ENCODE results near the gene NR6A1.
A peak's percentile ranks its signal among the peaks of the same experiment; 100 is the strongest.

Gene NR6A1

DNA sequence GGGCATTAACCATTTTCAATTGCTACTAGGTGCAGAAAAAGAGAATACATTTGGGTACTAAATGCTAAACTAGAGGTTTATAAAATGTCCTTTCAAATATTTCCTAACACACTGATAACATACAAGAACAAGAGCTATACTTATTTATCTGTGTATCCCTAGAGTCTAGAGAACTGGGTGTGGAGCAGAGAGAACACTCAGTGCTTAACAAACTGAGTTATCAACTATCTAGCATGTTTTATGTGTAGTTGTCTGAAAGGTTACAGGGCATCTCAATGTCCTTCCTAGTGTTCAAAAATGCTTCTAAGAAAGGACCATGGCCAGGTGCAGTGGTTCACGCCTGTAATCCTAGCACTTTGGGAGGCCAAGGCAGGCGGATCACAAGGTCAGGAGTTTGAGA is 40.3 kb downstream of the NR6A1 start:
- H3K27me3 ChIP-seq (ENCODE audit: control insufficient read depth, insufficient read depth, low read length), result no peaks in the 10 kb centered on the region
- H3K4me1 ChIP-seq (ENCODE audit: control insufficient read depth, insufficient read depth, low read length), result peaks cover 11% of the 10 kb centered on the region
- H3K4me3 ChIP-seq (ENCODE audit: low read length), result no peak overlapping the region
- no peak overlapping the region for H3K4me2 ChIP-seq (ENCODE audit: low read length)
- H3K9ac ChIP-seq (ENCODE audit: low read depth, low read length), result no peak overlapping the region
- H3K36me3 ChIP-seq (ENCODE audit: insufficient read depth, low read length), result no peaks in the 10 kb centered on the region
- no peaks in the 10 kb centered on the region for H3K9me3 ChIP-seq (replicated peaks; ENCODE audit: low read length)

DNA sequence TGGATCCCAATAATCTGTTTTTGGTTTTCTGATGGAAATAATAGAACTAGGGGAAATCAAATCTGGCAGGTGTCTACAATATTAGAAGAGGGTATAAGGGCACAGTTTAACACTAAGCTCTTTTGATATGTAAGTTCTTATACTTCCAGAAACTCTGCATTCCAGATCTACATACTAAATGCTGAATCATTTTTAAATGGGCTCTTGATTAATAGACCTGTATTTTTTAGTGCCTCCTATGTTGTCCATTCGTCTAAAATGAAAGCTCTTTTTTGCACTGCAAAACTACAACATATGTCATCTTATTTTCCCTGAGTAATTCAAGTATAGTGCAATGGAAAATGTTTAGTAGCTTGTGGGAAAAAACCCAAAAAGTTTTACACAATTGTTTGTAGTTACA is 44.2 kb downstream of the NR6A1 start:
- peaks cover 13% of the 10 kb centered on the region for H3K4me1 ChIP-seq (ENCODE audit: control insufficient read depth, insufficient read depth, low read length)
- no peak overlapping the region for H3K4me2 ChIP-seq (ENCODE audit: low read length)
- H3K4me3 ChIP-seq (ENCODE audit: low read length), result no peak overlapping the region
- no peaks in the 10 kb centered on the region for H3K27me3 ChIP-seq (ENCODE audit: control insufficient read depth, insufficient read depth, low read length)
- H3K9me3 ChIP-seq (replicated peaks; ENCODE audit: low read length), result no peaks in the 10 kb centered on the region
- no peak overlapping the region for H3K9ac ChIP-seq (ENCODE audit: low read depth, low read length)
- no peaks in the 10 kb centered on the region for H3K36me3 ChIP-seq (ENCODE audit: insufficient read depth, low read length)

DNA sequence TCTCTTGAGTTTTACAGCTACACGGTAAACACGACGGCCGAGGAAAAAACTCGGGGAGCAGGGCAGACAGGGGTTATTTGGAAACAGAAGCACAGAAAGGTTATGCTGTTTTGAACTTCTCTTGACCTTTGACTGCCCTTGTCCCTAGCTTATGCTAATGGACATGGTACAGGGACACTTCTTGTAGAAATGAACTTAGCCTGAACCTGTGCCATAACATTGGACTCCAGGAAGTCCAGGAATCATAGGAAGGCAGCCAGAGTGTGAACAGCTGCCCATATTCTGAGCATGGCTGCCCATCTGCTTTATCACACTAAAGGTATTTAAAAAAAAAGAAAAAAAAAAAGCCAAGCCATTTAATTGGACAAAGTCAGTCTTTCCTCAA is 46.1 kb downstream of the NR6A1 start:
- Histone ChIP-seq H3K9ac (ENCODE audit: low read depth, low read length) (no peak overlapping the region), H3K4me3 (ENCODE audit: low read length) (no peak overlapping the region), H3K4me2 (ENCODE audit: low read length) (peak overlapping the region; percentile 1), H3K27me3 (ENCODE audit: control insufficient read depth, insufficient read depth, low read length) (no peaks in the 10 kb centered on the region), H3K9me3 (replicated peaks; ENCODE audit: low read length) (no peaks in the 10 kb centered on the region), H3K4me1 (ENCODE audit: control insufficient read depth, insufficient read depth, low read length) (peaks cover 13% of the 10 kb centered on the region), H3K36me3 (ENCODE audit: insufficient read depth, low read length) (no peaks in the 10 kb centered on the region)

DNA sequence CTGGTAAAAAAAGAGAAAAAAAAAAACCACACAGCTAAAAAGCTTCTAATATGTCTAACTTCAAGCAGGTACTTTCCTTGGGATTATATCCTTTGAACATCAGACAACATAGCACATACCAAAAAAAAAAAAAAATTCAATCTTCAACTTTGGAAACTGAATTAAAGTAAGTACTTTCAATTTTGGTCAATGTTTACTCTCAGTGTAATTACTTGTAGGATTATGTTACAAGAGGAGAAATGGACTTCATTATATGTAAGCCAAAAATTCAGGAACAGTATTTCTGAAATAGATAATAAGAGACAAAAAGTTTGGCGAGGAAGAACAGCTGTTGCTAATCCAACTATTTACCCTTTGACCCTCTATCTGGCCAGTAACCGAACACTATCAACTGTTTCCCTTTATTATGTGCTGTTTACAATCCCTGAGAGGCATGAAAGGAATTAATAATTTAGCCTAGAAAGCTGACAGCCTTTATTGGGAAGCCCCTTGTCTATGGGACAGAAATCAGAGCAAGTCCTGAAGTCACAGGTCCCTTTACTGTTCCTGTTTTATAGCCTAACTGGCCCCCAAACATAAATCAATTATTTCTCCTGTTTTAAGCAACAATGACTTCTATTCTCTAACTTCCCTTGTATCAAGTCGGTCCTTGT is 46.6 kb downstream of the NR6A1 start:
- peak overlapping the region; percentile 1 for H3K4me2 ChIP-seq (ENCODE audit: low read length)
- H3K4me3 ChIP-seq (ENCODE audit: low read length), result no peak overlapping the region
- H3K9ac ChIP-seq (ENCODE audit: low read depth, low read length), result no peak overlapping the region
- no peaks in the 10 kb centered on the region for H3K9me3 ChIP-seq (replicated peaks; ENCODE audit: low read length)
- H3K4me1 ChIP-seq (ENCODE audit: control insufficient read depth, insufficient read depth, low read length), result peaks cover 13% of the 10 kb centered on the region
- no peaks in the 10 kb centered on the region for H3K36me3 ChIP-seq (ENCODE audit: insufficient read depth, low read length)
- H3K27me3 ChIP-seq (ENCODE audit: control insufficient read depth, insufficient read depth, low read length), result no peaks in the 10 kb centered on the region

DNA sequence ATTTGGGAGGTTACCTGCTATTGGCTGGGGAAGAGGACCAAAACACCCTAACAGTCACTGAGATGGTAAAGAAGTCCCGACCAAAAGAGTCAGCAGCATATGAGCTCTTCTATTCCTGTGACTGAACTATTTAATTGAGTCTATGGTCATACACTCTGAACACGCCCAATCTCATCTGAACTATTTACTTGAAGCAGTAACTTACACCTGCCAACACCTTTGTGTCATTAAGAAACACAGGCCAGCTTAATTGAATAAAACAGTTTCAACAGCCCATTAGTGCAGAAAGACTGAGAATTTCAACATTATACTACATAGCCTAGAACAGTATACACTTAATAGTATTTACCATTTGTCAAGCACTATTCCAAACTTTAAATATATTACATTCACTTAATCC is 47.8 kb downstream of the NR6A1 start:
- peaks cover 13% of the 10 kb centered on the region for H3K4me1 ChIP-seq (ENCODE audit: control insufficient read depth, insufficient read depth, low read length)
- H3K9me3 ChIP-seq (replicated peaks; ENCODE audit: low read length), result no peaks in the 10 kb centered on the region
- no peaks in the 10 kb centered on the region for H3K36me3 ChIP-seq (ENCODE audit: insufficient read depth, low read length)
- no peak overlapping the region for H3K4me3 ChIP-seq (ENCODE audit: low read length)
- no peaks in the 10 kb centered on the region for H3K27me3 ChIP-seq (ENCODE audit: control insufficient read depth, insufficient read depth, low read length)
- H3K9ac ChIP-seq (ENCODE audit: low read depth, low read length), result no peak overlapping the region
- no peak overlapping the region for H3K4me2 ChIP-seq (ENCODE audit: low read length)

DNA sequence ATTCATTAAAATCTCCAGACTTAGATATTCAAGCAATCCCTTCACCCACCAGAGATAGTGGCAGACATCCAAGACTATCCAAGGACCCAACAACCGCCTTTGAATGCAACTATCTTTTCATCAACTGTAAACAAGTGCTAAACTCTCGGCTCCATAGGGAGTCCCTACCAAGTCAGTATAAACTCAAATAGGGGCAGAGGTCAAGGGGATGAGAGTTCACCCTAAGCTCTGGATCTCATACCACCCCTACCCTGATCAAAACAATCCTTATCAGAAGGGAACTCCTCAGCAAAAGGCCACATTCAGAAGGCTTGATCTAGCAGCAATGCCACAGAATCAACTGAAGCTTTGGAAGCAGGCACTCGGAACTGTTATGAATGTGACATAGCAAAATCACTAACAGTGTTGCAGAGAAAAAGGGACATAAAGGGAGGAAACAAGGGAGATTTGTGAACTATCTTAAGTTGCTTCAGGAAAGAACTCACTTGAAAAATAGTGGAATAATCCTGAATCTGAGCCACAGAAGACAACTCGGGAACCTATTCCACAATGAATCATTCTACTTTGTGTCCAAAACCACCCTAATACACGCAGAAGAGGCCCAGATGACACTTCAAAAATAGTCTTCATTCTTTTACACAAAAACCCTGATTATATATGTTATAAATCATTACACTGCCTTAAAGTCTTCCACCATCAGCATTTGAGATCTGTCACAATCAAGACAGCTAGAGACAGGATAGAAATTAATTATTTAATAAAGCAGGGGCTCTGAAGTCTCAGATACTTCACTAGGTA is 49.8 kb downstream of the NR6A1 start:
- Histone ChIP-seq H3K27me3 (ENCODE audit: control insufficient read depth, insufficient read depth, low read length) (no peaks in the 10 kb centered on the region), H3K4me1 (ENCODE audit: control insufficient read depth, insufficient read depth, low read length) (peaks cover 17% of the 10 kb centered on the region), H3K36me3 (ENCODE audit: insufficient read depth, low read length) (no peaks in the 10 kb centered on the region), H3K4me2 (ENCODE audit: low read length) (no peak overlapping the region), H3K9ac (ENCODE audit: low read depth, low read length) (no peak overlapping the region), H3K9me3 (replicated peaks; ENCODE audit: low read length) (no peaks in the 10 kb centered on the region), H3K4me3 (ENCODE audit: low read length) (no peak overlapping the region)

DNA sequence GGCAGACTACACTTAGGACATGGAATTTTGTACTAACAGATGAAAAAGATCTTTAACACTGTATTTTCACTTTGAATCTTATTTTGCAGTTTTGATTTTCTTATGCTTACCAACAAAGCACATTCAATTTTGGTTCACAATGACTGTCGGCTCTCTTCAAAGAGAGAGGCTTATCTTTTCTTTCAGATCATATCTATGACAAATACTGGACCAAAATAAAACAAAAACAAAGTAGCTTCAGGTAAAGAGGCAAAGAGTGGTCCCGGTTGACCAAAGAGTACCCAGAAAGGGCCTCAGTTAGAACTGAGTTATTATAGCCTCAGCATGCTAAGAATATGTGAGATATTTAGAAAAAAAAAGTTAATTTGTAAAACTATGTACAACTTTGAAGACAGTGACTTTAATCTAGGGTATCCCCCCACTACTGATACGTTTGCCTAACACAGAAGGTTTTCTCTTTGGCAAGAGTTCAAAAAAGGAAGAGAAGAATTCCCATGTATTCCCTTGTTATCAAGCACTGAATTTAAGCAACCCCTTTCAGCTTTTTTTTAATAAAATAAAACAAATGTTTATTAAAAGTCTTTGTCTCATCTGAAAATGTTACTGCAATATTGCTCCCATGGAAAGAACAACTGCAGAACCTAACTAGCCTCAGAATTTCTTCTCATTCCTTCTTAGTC is 50.5 kb downstream of the NR6A1 start:
- Histone ChIP-seq H3K4me3 (ENCODE audit: low read length) (no peak overlapping the region), H3K9me3 (replicated peaks; ENCODE audit: low read length) (no peaks in the 10 kb centered on the region), H3K27me3 (ENCODE audit: control insufficient read depth, insufficient read depth, low read length) (no peaks in the 10 kb centered on the region), H3K36me3 (ENCODE audit: insufficient read depth, low read length) (no peaks in the 10 kb centered on the region), H3K4me2 (ENCODE audit: low read length) (no peak overlapping the region), H3K9ac (ENCODE audit: low read depth, low read length) (no peak overlapping the region), H3K4me1 (ENCODE audit: control insufficient read depth, insufficient read depth, low read length) (peaks cover 17% of the 10 kb centered on the region)

DNA sequence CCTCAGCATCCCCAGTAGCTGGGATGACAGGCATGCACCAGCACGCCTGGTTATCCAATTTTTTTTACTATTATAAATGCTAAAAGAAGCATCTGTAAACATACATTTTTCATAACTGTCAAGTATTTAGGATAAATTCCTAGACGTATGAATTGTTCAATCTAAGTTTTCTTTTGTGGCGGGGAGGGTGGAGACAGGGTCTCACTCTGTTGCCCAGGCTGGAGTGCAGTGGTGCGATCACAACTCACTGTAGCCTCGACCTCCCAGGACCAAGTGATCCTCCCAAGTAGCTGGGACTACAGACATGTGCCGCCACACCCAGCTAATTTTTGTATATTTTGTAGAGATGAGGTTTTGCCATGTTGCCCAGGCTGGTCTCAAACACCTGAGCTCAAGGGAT is 52.2 kb downstream of the NR6A1 start:
- no peaks in the 10 kb centered on the region for H3K27me3 ChIP-seq (ENCODE audit: control insufficient read depth, insufficient read depth, low read length)

DNA sequence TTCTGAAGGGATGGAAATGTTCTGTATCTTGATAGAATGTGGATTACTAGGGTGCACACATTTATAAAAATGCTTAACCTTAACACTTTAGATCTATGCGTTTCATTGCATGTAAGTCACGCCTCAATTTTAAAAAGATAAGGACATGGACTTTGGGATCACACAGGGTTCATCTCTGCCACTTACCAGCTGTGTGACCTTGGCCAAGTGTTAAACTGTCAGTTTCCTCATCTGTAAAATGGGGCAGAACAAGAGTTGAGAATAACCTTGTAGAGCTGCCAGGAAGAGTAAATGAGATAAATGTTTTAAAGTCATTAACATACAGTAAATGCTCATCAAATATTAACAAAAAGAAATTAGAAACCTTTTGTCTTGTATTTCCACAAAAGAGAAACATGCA is 53.5 kb downstream of the NR6A1 start:
- H3K9ac ChIP-seq (ENCODE audit: low read depth, low read length), result no peak overlapping the region
- H3K9me3 ChIP-seq (replicated peaks; ENCODE audit: low read length), result no peaks in the 10 kb centered on the region
- H3K27me3 ChIP-seq (ENCODE audit: control insufficient read depth, insufficient read depth, low read length), result no peaks in the 10 kb centered on the region
- peaks cover 5% of the 10 kb centered on the region for H3K4me1 ChIP-seq (ENCODE audit: control insufficient read depth, insufficient read depth, low read length)
- no peaks in the 10 kb centered on the region for H3K36me3 ChIP-seq (ENCODE audit: insufficient read depth, low read length)
- no peak overlapping the region for H3K4me3 ChIP-seq (ENCODE audit: low read length)
- no peak overlapping the region for H3K4me2 ChIP-seq (ENCODE audit: low read length)

More for the DNA sequence above, 52.2 kb downstream of the NR6A1 start:
- no peak overlapping the region for H3K4me2 ChIP-seq (ENCODE audit: low read length)
- no peaks in the 10 kb centered on the region for H3K36me3 ChIP-seq (ENCODE audit: insufficient read depth, low read length)
- H3K4me1 ChIP-seq (ENCODE audit: control insufficient read depth, insufficient read depth, low read length), result peaks cover 5% of the 10 kb centered on the region
- no peak overlapping the region for H3K4me3 ChIP-seq (ENCODE audit: low read length)
- H3K9ac ChIP-seq (ENCODE audit: low read depth, low read length), result no peak overlapping the region
- H3K9me3 ChIP-seq (replicated peaks; ENCODE audit: low read length), result no peaks in the 10 kb centered on the region

DNA sequence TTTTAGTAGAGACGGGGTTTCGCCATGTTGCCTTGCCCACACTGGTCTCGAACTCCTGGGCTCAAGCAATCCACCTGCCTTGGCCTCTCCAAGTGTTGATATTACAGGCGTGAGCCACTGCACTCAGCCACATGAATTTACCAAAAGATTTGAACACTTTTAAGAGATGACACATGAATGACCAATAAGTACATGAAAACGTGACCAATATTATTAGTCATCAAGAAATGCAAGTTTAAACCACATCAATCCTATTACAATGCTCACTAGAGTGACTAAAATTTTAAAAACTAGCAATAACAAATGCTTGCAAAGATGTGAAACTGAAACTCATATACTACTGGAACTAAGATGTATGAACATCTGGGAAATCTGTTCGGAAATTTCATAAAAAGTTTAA is 54.3 kb downstream of the NR6A1 start:
- Histone ChIP-seq H3K9ac (ENCODE audit: low read depth, low read length) (no peak overlapping the region), H3K9me3 (replicated peaks; ENCODE audit: low read length) (no peaks in the 10 kb centered on the region), H3K4me3 (ENCODE audit: low read length) (no peak overlapping the region), H3K4me1 (ENCODE audit: control insufficient read depth, insufficient read depth, low read length) (peaks cover 5% of the 10 kb centered on the region), H3K27me3 (ENCODE audit: control insufficient read depth, insufficient read depth, low read length) (no peaks in the 10 kb centered on the region), H3K4me2 (ENCODE audit: low read length) (no peak overlapping the region), H3K36me3 (ENCODE audit: insufficient read depth, low read length) (no peaks in the 10 kb centered on the region)

DNA sequence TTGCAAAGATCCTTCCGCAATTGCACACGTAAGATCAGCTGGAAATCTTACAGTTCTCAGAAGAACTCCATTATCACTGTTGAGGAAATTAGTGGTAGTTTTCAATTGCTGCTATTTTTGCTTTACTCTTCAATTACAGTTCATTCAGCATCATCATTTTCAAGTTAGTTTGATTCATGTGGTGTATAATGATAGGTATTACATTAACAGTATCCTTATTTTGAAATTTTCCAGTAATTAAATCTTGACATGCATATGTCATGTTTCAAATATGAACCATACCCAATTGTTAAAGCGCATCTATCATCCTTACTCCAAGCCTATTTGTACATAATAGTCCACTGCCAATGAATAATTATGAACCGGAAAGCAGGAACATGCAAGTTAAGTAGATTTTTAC is 60.3 kb downstream of the NR6A1 start:
- no peaks in the 10 kb centered on the region for H3K9me3 ChIP-seq (replicated peaks; ENCODE audit: low read length)
- H3K4me3 ChIP-seq (ENCODE audit: low read length), result no peak overlapping the region

More for the DNA sequence above, 60.3 kb downstream of the NR6A1 start:
- Histone ChIP-seq H3K27me3 (ENCODE audit: control insufficient read depth, insufficient read depth, low read length) (no peaks in the 10 kb centered on the region), H3K4me2 (ENCODE audit: low read length) (no peak overlapping the region), H3K4me1 (ENCODE audit: control insufficient read depth, insufficient read depth, low read length) (peaks cover 19% of the 10 kb centered on the region), H3K9ac (ENCODE audit: low read depth, low read length) (no peak overlapping the region), H3K36me3 (ENCODE audit: insufficient read depth, low read length) (no peaks in the 10 kb centered on the region)
